Type B pancreatic cell (in vitro differentiated cells): ENCODE measurements around the gene RAB3IL1. TPM values are rescaled to one million over a fixed set of nuclear protein-coding genes. Genes with fewer than 3 reads are reported as not detected.
A peak's percentile ranks its signal among the peaks of the same experiment; 100 is the strongest.
"Not testable (repeated sequence)": the region's sequence is repeated elsewhere in the genome, so short reads cannot be mapped to it uniquely, and the experiment has no call there.

Source experiments
- DNase-seq: peaks from one replicate; pipeline ENCODE4 v3.0.0; 2021; ENCODE audit warnings: mixed read lengths; ENCODE audit not compliant: unreplicated experiment; ENCODE audit errors: extremely low spot score
- H3K27ac Mint-ChIP-seq: 2 replicates; pipeline ENCODE4 v1.8.0; 2021; ENCODE audit warnings: mild to moderate bottlenecking, mixed read lengths
- H3K27me3 Mint-ChIP-seq: 2 replicates; pipeline ENCODE4 v1.8.0; 2021; ENCODE audit warnings: mixed read lengths
- H3K36me3 Mint-ChIP-seq: 2 replicates; pipeline ENCODE4 v1.8.0; 2021; ENCODE audit warnings: mixed read lengths
- H3K4me1 Mint-ChIP-seq: one replicate; pipeline ENCODE4 v1.8.0; 2021; ENCODE audit warnings: mixed read lengths; ENCODE audit not compliant: unreplicated experiment
- H3K4me3 Mint-ChIP-seq: 2 replicates; pipeline ENCODE4 v1.8.0; 2021; ENCODE audit warnings: mild to moderate bottlenecking, mixed read lengths
- H3K9me3 Mint-ChIP-seq: 2 replicates; pipeline ENCODE4 v1.8.0; 2021; ENCODE audit warnings: mixed read lengths
- CTCF ChIP-seq: fragments of 200-600 bp; sonication (generic); conservative IDR thresholded peaks from 2 replicates; pipeline ENCODE4 v1.5.0; 2021; ENCODE audit warnings: antibody characterized with exemption, mild to moderate bottlenecking
- total RNA-seq: library from RNA; stranded (reverse); gene quantifications from 2 replicates; pipeline ENCODE4 v1.2.1, GENCODE V29; 2021; ENCODE audit warnings: low replicate concordance

RAB3IL1 gene
- total RNA-seq, 1 donor from 2014 or later = 16.6 TPM

GRCh38 chr11:61883327-61883726 is 34.0 kb downstream of the RAB3IL1 start:
- H3K27me3 Mint-ChIP-seq = no peaks in the 10 kb centered on the region
- H3K4me1 Mint-ChIP-seq = peaks cover 8% of the 10 kb centered on the region
- TF ChIP-seq CTCF = no peak
- H3K9me3 Mint-ChIP-seq = peaks cover 4% of the 10 kb centered on the region
- H3K36me3 Mint-ChIP-seq = no peaks in the 10 kb centered on the region
- H3K4me3 Mint-ChIP-seq = no peak overlapping the region
- peak overlapping the region; percentile 58 for H3K27ac Mint-ChIP-seq
- DNase-seq = no peak

- TF ChIP-seq CTCF = no peak
- peaks cover 8% of the 10 kb centered on the region for H3K4me1 Mint-ChIP-seq
- H3K36me3 Mint-ChIP-seq = no peaks in the 10 kb centered on the region
These were observed 34.5 kb downstream of the RAB3IL1 start for GRCh38 chr11:61882879-61883278.

GRCh38 chr11:61882267-61882666 is 35.1 kb downstream of the RAB3IL1 start:
- H3K36me3 Mint-ChIP-seq, DNase-seq, H3K27me3 Mint-ChIP-seq, H3K9me3 Mint-ChIP-seq, H3K4me3 Mint-ChIP-seq, H3K27ac Mint-ChIP-seq, H3K4me1 Mint-ChIP-seq: not testable (repeated sequence)

More at GRCh38 chr11:61882879-61883278, 34.5 kb downstream of the RAB3IL1 start:
- peak overlapping the region; percentile 58 for H3K27ac Mint-ChIP-seq
- no peak overlapping the region for H3K4me3 Mint-ChIP-seq
- peaks cover 4% of the 10 kb centered on the region for H3K9me3 Mint-ChIP-seq
- H3K27me3 Mint-ChIP-seq = no peaks in the 10 kb centered on the region
- DNase-seq = no peak

GRCh38 chr11:61881397-61881796 is 36.0 kb downstream of the RAB3IL1 start:
- no peaks in the 10 kb centered on the region for H3K9me3 Mint-ChIP-seq
- no peak for TF ChIP-seq CTCF
- no peaks in the 10 kb centered on the region for H3K36me3 Mint-ChIP-seq
- no peak overlapping the region for H3K27ac Mint-ChIP-seq
- no peaks in the 10 kb centered on the region for H3K27me3 Mint-ChIP-seq
- H3K4me3 Mint-ChIP-seq = no peak overlapping the region
- H3K4me1 Mint-ChIP-seq = peaks cover 8% of the 10 kb centered on the region
- no peak for DNase-seq

- Mint-ChIP-seq H3K9me3 (no peaks in the 10 kb centered on the region), H3K4me3 (no peak overlapping the region), H3K36me3 (no peaks in the 10 kb centered on the region), H3K4me1 (peaks cover 8% of the 10 kb centered on the region), H3K27ac (no peak overlapping the region), H3K27me3 (no peaks in the 10 kb centered on the region)
- no peak for DNase-seq
- TF ChIP-seq CTCF = no peak
These were observed 36.9 kb downstream of the RAB3IL1 start for GRCh38 chr11:61880454-61880853.

GRCh38 chr11:61880031-61880430 is 37.3 kb downstream of the RAB3IL1 start:
- DNase-seq = no peak
- no peak overlapping the region for H3K27ac Mint-ChIP-seq
- no peak for TF ChIP-seq CTCF
- H3K36me3 Mint-ChIP-seq = no peaks in the 10 kb centered on the region
- H3K4me3 Mint-ChIP-seq = no peak overlapping the region
- H3K27me3 Mint-ChIP-seq = no peaks in the 10 kb centered on the region
- H3K4me1 Mint-ChIP-seq = peaks cover 8% of the 10 kb centered on the region
- no peaks in the 10 kb centered on the region for H3K9me3 Mint-ChIP-seq
